IPS-NIHi11 (cell line): ENCODE results near the gene LENG8.
"Not testable (repeated sequence)": the region's sequence is repeated elsewhere in the genome, so short reads cannot be mapped to it uniquely, and the experiment has no call there.

Experiments used
- DNase-seq: peaks from one replicate; pipeline ENCODE4 v3.0.0; 2012; ENCODE audit warnings: mixed read lengths, low spot score

The LENG8 gene

DNA sequence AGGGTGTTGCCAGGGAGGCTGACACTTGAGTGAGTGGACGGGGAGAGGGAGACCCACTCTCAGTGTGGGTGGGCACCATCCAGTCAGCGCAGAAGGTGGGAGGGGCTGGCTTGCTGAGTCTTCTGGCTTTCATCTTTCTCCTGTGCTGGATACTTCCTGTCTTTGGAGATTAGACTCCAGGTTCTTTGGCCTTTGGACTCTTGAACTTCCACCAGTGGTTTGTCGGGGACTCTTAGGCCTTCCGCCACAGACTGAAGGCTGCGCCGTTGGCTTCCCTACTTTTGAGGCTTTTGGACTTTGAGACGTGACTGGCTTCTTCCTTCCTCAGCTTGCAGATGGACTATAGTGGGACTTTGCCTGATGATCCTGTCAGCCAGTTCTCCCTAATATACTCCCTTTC lies 4.3 kb upstream of the LENG8 start:
- DNase-seq: no peak

DNA sequence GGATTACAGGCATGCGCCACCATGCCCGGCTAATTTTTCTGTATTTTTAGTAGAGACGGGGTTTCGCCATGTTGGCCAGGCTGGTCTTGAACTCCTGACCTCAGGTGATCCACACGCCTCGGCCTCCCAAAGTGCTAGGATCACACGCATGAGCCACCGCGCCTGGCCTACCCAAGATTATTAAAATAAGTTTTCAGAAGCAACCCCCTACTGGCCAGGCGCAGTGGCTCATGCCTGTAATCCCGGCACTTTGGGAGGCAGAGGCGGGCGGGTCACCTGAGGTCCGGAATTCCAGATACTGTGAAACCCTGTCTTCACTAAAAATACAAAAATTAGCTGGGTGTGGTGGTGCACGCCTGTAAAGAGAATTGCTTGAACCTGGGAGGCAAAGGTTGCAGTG lies 2.6 kb upstream of the LENG8 start:
- not testable (repeated sequence) for DNase-seq

- peak; percentile 61 for DNase-seq
These were observed 792 bp upstream of the LENG8 start for GRCh38 chr19:54448040-54448773.

- DNase-seq: no peak
These were observed 686 bp downstream of the LENG8 start for GRCh38 chr19:54449701-54450069.

DNA sequence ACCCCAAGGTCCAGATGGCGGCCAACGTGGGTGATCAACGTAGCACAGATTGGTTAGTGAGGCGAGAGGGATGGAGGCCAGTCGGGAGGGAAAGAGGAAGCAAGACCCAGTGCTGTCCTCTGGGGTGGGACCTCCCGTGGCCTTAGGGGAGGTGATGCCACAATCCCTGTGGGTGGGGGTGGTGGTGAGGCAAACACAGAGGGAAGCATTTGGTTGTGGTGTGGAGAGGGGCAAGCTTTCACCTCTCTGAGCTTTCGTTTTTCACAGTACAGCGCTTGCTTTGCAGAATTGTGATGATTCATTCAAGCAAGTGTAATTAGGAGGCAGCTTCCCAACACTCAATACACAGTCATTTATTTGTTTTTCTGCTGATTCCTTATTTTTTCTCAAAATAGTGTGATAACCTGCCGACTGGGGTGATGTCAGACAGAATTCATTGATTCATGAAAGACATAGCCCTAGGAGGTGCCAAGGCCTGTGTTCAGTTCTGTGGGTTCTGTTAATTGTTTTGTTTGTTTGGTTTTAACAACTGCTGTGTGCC lies 2.4 kb downstream of the LENG8 start:
- no peak for DNase-seq

GRCh38 chr19:54451997-54452396 lies 3.0 kb downstream of the LENG8 start:
- DNase-seq: no peak

DNA sequence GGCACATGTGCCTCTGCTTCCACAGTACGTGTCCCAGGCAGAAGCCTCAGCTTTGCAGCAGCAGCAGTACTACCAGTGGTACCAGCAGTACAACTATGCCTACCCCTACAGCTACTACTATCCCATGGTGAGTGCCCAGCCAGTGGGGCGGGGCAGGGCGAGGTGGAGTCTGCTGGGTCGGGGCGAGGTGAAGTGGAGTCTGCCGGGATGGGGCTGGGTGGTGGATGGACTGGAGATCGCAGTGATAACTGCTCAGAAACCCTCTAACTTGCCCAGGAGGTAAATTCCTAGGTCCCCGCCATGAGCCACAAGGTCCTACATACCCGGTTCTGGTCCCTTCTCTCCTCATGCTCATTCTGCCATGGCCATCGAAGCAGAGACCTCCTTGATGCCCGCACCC lies 3.6 kb downstream of the LENG8 start:
- no peak for DNase-seq

DNA sequence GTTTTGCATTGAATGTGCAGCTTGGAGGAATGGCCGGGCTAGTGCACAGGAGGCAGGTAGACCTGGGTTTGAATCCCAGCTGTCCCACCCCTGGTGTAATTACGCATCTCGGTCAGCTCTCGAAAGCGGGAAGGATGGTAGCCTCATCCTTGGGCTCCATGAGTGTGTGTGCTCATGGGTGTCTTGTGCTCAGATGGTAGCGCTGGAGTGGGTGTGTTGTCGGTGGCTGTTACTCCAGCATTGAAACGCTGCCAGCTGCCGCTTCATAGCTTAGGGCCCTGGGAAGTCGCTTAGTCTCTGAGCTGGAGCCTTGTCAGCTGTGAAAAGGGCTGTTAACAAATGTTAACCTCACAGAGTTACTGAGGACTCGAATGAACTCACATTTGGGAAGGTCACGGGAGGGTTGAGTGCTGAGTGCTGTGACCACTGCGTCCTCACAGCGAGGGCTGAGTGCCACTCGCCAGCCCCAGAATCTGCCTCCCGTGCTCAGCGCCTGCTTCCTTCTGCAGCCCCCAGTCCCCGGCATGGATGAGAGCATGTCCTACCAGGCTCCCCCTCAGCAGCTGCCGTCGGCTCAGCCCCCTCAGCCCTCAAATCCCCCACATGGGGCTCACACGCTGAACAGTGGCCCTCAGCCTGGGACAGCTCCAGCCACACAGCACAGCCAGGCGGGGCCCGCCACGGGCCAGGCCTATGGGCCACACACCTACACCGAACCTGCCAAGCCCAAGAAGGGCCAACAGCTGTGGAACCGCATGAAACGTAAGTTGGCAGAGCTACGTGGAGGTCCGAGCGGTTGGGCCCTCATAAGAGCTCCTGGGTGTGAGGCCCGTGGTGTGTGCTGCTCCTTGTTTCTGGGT lies 5.2 kb downstream of the LENG8 start:
- DNase-seq: no peak

DNA sequence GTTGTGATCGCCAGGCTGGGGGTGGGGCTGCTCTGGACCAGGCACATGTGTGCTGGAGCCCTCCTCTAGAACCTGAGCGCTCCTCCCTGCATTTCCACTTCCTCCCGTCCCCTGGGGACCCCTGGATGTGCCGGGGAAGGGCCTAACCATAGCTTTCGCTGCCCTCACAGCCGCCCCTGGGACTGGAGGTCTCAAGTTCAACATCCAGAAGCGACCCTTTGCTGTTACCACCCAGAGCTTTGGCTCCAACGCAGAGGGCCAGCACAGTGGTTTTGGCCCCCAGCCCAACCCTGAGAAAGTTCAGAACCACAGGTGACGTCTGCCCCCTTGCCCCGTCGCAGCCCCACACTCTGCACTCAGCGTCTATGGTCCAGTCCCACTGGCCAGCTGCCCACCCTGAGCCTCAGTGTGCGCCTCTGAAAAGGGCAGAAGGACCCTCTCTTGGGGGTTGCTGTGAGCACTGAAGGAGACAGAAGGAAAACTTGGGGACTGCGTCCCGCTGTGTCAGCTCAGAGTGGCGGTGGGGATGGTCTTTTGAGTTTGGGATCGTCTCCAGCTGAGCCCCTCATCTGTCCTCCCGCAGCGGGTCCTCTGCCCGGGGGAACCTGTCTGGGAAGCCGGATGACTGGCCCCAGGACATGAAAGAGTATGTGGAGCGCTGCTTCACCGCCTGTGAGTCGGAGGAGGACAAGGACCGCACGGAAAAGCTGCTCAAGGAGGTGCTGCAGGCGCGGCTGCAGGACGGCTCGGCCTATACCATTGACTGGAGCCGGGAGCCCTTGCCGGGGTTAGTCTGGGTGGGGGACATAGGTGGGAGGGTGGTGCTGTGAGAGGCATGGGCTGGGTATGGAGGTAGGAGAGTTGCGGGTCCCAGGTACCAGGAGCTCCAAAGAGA lies 6.0 kb downstream of the LENG8 start:
- no peak for DNase-seq

- no peak for DNase-seq
These were observed 6.9 kb downstream of the LENG8 start for GRCh38 chr19:54455786-54456422.

DNA sequence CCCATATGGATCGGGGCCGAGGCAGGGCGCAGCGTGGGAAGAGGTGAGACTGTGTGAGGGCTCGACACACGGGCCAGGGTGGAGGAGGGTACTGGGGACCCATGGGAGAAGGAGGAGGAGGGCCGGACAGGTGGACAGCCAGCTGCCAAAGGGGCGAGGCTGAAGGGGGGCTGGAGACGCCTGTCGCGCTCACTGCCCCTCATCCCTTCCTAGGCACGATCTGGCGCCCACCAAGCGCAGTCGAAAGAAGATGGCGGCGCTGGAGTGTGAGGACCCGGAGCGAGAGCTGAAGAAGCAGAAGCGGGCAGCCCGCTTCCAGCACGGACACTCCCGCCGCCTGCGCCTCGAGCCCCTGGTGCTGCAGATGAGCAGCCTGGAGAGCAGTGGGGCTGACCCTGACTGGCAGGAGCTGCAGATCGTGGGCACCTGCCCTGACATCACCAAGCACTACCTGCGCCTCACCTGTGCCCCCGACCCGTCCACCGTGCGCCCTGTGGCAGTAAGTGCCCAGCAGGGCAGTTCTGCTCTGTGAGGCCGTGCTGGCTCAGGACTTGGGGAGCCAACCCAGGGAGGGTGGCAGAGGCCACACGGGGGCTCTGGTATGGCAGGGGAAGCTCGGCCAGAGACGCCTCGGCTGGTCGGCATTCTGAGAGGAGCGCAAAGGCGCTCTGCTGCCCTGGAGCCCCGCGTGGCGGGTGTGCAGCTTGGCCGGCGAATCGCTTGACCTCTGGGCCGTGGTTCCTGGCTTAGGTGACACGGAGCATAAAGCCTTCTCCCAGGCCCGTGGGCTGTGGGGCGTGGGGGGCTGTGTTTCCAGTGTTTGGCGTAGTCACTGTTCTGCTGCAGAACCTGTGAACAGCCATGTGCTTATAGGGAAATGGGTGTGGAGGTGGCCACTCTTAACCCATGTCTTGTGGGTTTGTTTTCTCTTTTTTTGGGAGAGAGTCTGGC lies 7.7 kb downstream of the LENG8 start:
- no peak for DNase-seq

GRCh38 chr19:54457773-54458647 lies 9.0 kb downstream of the LENG8 start:
- DNase-seq: no peak

GRCh38 chr19:54458648-54459281 lies 9.8 kb downstream of the LENG8 start:
- no peak for DNase-seq

DNA sequence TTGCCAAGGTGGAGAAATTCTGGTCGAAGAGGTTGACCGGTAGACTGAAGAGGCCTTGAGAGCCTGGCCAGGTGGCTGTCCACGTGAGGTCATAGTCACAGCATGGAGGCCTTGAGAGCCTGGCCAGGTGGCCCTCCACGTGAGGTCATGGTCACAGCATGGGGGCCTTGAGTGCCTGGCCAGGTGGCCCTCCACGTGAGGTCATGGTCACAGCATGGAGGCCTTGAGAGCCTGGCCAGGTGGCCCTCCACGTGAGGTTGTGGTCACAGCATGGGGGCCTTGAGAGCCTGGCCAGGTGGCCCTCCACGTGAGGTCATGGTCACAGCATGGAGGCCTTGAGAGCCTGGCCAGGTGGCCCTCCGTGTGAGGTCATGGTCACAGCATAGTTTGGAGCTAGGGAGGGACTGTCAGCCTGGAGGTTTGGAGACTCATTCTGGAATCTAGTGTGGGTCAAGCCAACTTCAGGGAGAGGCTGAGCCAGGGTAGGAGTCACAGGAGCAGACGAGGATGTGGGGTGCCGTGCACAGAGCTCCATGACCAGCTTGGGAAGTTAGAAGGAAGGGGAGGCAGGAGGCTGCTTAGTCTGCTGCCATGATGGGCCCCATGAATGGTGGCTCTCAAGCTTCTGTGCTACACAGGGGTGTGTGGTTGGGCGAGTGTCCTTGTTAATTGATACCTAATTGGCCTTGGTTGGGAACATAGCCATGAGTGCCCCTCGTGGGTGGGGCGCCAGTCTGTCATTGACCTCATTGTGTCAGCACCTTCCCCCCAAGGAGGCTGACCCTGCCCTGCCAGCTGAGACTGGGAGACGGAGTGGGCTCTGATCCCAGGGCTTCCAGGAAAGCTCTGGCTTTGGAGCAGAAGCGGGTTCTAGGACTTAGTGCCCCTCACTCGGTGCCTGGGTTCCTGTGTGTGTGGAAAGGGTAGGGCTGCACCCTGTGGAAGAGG lies 10.6 kb downstream of the LENG8 start:
- DNase-seq: no peak

- no peak for DNase-seq
These were observed 11.4 kb downstream of the LENG8 start for GRCh38 chr19:54460230-54461005.

GRCh38 chr19:54461210-54461609 lies 12.2 kb downstream of the LENG8 start:
- no peak for DNase-seq

DNA sequence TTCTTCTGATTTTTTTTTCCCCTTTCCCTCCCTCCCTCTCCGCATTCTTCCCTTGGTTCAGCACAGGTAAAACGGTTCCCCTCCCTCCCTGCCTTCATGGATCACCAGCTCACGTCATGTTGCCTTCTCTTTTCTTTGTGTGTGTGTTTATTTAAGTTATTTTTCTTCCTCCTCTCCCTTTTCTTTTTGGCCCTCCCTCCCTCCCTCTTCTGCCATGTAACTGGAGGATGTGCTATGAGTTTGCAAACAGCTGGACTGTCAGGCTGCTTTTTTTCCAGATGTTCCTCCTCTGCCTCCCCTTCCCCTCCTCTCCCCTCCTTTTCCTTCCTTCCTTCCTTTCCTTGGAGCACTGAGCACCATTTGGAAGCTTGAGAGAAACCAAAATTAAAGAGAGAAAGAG lies 12.6 kb downstream of the LENG8 start:
- no peak for DNase-seq
